GM13976 (cell line): Measurements from ENCODE around the gene TP63.

Experiments
- DNase-seq: peaks from one replicate; pipeline ENCODE4 v3.0.0; 2012; ENCODE audit warnings: low spot score
- CTCF ChIP-seq: IDR thresholded peaks from 2 replicates; pipeline ENCODE4 v1.5.1; 2012; ENCODE audit warnings: borderline replicate concordance, mild to moderate bottlenecking; ENCODE audit not compliant: insufficient read depth; ENCODE audit errors: extremely low read depth, missing control alignments, control extremely low read depth
- in situ Hi-C: fragments of 300-500 bp; cut with MboI; formaldehyde crosslinking; loops from one replicate; pipeline ENCODE4 v1.12.0; 2022; ENCODE audit warnings: low sequenced_read_pairs, mixed read lengths, inconsistent platforms; ENCODE audit not compliant: unreplicated experiment

Gene TP63

GRCh38 chr3:189754356-189754755 is 123.2 kb downstream of the TP63 start:
- in situ Hi-C loops: no loop called here
- no peak for DNase-seq
- no peak for TF ChIP-seq CTCF

GRCh38 chr3:189756582-189757078 is 125.4 kb downstream of the TP63 start:
- in situ Hi-C loops: no loop called here
- DNase-seq: no peak
- TF ChIP-seq CTCF: no peak

- TF ChIP-seq CTCF: no peak
- in situ Hi-C loops: no loop called here
- no peak for DNase-seq
Measured at GRCh38 chr3:189758186-189758585, 127.0 kb downstream of the TP63 start.

- DNase-seq: no peak
- TF ChIP-seq CTCF: no peak
- in situ Hi-C loops: no loop called here
Measured at GRCh38 chr3:189766416-189766815, 135.2 kb downstream of the TP63 start.

GRCh38 chr3:189771842-189772450 is 140.8 kb downstream of the TP63 start:
- in situ Hi-C loops: no loop called here
- no peak for DNase-seq
- no peak for TF ChIP-seq CTCF

GRCh38 chr3:189772584-189772983 is 141.4 kb downstream of the TP63 start:
- DNase-seq: no peak
- in situ Hi-C loops: no loop called here
- no peak for TF ChIP-seq CTCF

- no peak for TF ChIP-seq CTCF
- no peak for DNase-seq
- in situ Hi-C loops: no loop called here
Measured at GRCh38 chr3:189773056-189773455, 141.9 kb downstream of the TP63 start.
